ENCODE measurements around the gene AGMAT.

Gene AGMAT

DNA sequence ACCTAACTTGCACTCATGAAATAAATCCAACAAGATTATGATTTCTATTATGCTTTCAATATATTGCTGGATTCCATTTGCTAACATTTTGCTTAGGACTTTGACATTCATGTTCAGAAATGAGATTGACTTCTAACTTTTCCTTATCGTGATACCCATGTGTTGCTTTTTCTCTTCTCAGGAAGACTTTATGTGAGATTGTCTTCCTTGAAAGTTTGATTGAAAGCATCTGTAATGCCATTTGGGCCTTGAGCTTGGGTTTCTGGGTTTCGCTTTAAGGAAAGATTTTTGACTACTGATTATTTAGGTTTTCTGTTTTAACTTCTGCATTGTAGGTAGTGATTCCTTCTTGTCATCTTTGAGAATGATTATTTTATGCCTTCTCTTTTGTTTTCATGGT is 27.8 kb downstream of the AGMAT start:
- Mint-ChIP-seq H3K27me3 (ENCODE audit: low read depth, poor library complexity) (no peaks in the 10 kb centered on the region), H3K4me1 (no peaks in the 10 kb centered on the region)
- TF ChIP-seq, protein P1, sequence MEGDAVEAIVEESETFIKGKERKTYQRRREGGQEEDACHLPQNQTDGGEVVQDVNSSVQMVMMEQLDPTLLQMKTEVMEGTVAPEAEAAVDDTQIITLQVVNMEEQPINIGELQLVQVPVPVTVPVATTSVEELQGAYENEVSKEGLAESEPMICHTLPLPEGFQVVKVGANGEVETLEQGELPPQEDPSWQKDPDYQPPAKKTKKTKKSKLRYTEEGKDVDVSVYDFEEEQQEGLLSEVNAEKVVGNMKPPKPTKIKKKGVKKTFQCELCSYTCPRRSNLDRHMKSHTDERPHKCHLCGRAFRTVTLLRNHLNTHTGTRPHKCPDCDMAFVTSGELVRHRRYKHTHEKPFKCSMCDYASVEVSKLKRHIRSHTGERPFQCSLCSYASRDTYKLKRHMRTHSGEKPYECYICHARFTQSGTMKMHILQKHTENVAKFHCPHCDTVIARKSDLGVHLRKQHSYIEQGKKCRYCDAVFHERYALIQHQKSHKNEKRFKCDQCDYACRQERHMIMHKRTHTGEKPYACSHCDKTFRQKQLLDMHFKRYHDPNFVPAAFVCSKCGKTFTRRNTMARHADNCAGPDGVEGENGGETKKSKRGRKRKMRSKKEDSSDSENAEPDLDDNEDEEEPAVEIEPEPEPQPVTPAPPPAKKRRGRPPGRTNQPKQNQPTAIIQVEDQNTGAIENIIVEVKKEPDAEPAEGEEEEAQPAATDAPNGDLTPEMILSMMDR (IDR thresholded peaks at IDR 0.05), result no peak

DNA sequence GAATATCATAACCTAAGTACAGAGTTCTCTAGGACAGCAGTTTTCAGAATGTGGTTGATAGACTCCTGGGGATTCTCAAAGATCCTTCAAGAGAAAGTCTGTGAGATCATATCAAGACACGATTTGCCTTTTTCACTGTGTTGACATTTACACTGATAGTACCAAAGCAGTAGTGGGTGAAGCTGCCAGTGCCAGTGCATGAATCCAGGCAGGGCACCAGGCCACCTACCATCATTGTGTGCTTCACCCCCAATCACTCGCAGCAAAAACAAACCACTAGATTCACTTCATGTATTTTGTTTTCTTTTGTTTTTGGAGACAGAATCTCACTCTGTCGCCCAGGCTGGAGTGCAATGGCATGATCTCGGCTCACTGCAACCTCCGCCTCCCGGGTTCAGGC is 34.3 kb downstream of the AGMAT start:
- Mint-ChIP-seq H3K9me3 (no peaks in the 10 kb centered on the region), H3K4me3 (no peak overlapping the region), H3K27ac (peak overlapping the region; percentile 30), H3K36me3 (ENCODE audit: low read depth) (peaks cover 55% of the 10 kb centered on the region), H3K4me1 (no peaks in the 10 kb centered on the region), H3K27me3 (ENCODE audit: low read depth, poor library complexity) (no peaks in the 10 kb centered on the region)
- TF ChIP-seq, protein P1 (IDR thresholded peaks at IDR 0.05), result no peak
- no peak for DNase-seq

More for the DNA sequence above, 27.8 kb downstream of the AGMAT start:
- Mint-ChIP-seq H3K9me3 (no peaks in the 10 kb centered on the region), H3K36me3 (ENCODE audit: low read depth) (peaks cover 24% of the 10 kb centered on the region), H3K27ac (no peak overlapping the region), H3K4me3 (no peak overlapping the region)
- DNase-seq, result no peak

DNA sequence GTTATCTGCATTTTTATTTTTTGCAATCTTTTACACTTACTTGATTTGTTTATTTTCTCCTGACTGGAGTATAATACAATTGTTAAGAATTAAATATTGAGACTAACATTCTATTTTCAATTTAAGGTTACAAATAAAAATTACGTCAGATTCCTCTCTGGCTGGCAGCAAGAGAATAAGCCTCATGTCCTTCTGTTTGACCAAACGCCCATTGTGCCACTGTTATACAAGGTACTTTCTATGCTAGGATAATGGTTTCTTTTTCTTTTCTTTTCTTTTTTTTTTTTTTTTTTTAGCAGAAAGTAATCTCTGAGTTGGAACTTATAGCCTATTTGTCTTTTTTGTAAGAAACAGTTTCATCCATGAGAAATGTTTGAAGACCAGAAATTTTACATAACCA is 38.2 kb downstream of the AGMAT start:
- DNase-seq, result no peak
- Mint-ChIP-seq H3K36me3 (ENCODE audit: low read depth) (peaks cover 72% of the 10 kb centered on the region), H3K27me3 (ENCODE audit: low read depth, poor library complexity) (no peaks in the 10 kb centered on the region), H3K4me1 (no peaks in the 10 kb centered on the region), H3K4me3 (no peak overlapping the region), H3K9me3 (no peaks in the 10 kb centered on the region), H3K27ac (no peak overlapping the region)
- TF ChIP-seq, protein P1 (IDR thresholded peaks at IDR 0.05), result no peak

DNA sequence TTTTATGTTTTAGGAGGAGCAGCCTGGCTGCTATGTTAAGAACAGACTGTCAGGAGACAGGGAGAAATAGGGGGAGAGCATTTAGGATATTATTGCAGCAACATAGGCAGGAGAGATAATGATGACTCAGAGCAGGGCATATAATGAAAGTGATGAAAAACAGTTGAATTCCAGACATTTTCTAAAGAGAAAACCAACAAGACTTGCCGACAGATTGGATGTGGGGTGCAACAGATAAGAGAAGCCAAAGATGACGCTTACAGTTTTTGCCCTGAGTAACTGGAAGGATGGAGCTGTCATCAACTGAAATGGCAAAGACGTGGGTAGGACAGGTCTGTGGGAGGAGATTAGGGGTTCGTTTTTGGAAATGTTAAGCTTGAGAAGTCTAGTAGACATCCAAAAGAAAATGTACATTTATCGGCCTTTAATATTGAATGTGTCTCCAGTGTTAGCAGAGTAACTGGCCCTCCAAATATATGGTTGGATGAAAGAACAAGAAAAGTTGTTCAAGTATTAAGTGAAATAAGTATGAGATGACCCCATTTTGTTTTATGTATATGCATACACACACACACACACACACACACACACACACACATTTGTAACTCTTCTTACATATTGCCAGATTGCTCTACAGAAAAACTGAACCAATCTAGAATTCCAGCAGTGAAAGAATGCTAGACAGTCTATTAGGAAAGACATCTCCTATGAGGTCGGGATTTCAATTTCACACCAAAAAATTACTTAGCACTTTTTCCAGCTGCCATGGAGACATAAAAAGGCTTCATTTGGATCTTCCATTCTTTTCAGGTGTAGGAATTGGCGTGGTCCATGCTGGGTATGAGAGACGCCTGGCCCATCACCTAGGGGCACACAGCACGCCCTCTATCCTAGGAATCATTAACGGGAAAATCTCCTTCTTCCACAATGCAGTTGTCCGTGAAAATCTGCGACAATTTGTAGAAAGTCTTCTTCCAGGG is 41.0 kb downstream of the AGMAT start:
- peaks cover 64% of the 10 kb centered on the region for H3K36me3 Mint-ChIP-seq (ENCODE audit: low read depth)
- TF ChIP-seq, protein P1 (IDR thresholded peaks at IDR 0.05), result no peak
- H3K27ac Mint-ChIP-seq, result peak overlapping the region; percentile 46
- DNase-seq, result no peak
- H3K4me1 Mint-ChIP-seq, result no peaks in the 10 kb centered on the region
- H3K9me3 Mint-ChIP-seq, result no peaks in the 10 kb centered on the region
- no peaks in the 10 kb centered on the region for H3K27me3 Mint-ChIP-seq (ENCODE audit: low read depth, poor library complexity)
- H3K4me3 Mint-ChIP-seq, result no peak overlapping the region

DNA sequence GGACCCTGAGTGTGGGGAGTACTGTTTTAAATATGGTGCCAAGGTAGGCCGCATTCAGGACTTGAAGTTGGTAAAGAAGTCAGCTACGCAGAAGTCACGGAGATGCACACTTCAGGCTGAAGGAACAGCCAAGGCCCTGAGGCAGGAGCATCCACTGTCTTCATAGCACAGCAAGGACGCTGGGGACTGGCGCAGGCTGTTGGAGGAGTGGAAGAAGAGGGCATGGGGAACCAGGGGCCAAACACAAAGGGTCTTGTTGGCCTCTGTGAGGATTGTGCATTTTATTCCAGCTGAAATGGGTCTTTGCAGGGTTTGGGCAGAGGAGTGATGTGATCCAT is 41.6 kb downstream of the AGMAT start:
- no peaks in the 10 kb centered on the region for H3K27me3 Mint-ChIP-seq (ENCODE audit: low read depth, poor library complexity)
- no peaks in the 10 kb centered on the region for H3K9me3 Mint-ChIP-seq
- peaks cover 61% of the 10 kb centered on the region for H3K36me3 Mint-ChIP-seq (ENCODE audit: low read depth)
- no peaks in the 10 kb centered on the region for H3K4me1 Mint-ChIP-seq
- DNase-seq, result no peak
- H3K4me3 Mint-ChIP-seq, result no peak overlapping the region
- no peak overlapping the region for H3K27ac Mint-ChIP-seq
- TF ChIP-seq, protein P1 (IDR thresholded peaks at IDR 0.05), result no peak
